Mesenteric fat pad (tissue), 1 donor: ENCODE results near the gene NRG2. TPM values are rescaled to one million over a fixed set of nuclear protein-coding genes. Genes with fewer than 3 reads are reported as not detected.

Source experiments
- DNase-seq: peaks from one replicate; pipeline ENCODE4 v3.0.0-alpha.2; 2020; ENCODE audit warnings: low spot score
- total RNA-seq: library from RNA; stranded (reverse); fragmentation: NEBNext Ultra II Directional; extraction: Animal tissue kit (Norgen Biotek cat#: 25700); gene quantifications from one replicate; pipeline ENCODE4 v1.2.1, GENCODE V29; 2021
- donor health status: DM: yes; HTN: yes; CAD: no.

NRG2 gene
- total RNA-seq, 1 donor from 2014 or later, result 5.7 TPM

GRCh38 chr5:139797335-139797734 is 245.8 kb downstream of the NRG2 start:
- DNase-seq, result no peak

Other genes with a start within 250 kb of the NRG2 start
- gene PSD2, start 247.5 kb downstream of the NRG2 start, total RNA-seq, result not detected
- gene PURA, start 70.8 kb upstream of the NRG2 start, total RNA-seq, result 23.5 TPM
- 13.3 TPM for gene IGIP, start 82.6 kb upstream of the NRG2 start, total RNA-seq
- 104 TPM for gene CYSTM1, start 131.9 kb upstream of the NRG2 start, total RNA-seq